GM12892 (cell line): ENCODE data around the gene SPRYD3.

ENCODE experiments used
- DNase-seq: peaks from one replicate; pipeline ENCODE4 v3.0.0; 2011; ENCODE audit not compliant: insufficient read length
- FAIRE-seq: peaks from 2 replicates; lab custom pipeline; 2011; peaks lifted over from hg19 to GRCh38; lab: Jason Lieb, UNC
- POLR2A ChIP-seq: IDR thresholded peaks from 2 replicates; pipeline ENCODE4 v1.6.1; 2011; ENCODE audit warnings: low read depth, low read length, control low read depth
- POLR2AphosphoS5 ChIP-seq: IDR thresholded peaks from 2 replicates; pipeline ENCODE4 v1.6.1; 2011; ENCODE audit warnings: low read depth, low read length, control low read depth
- TAF1 ChIP-seq: IDR thresholded peaks from 2 replicates; pipeline ENCODE4 v1.6.1; 2011; ENCODE audit warnings: low read depth, mild to moderate bottlenecking, control low read depth, low read length, borderline replicate concordance

SPRYD3 gene

GRCh38 chr12:53057816-53058500 lies 21.2 kb downstream of the SPRYD3 start:
- FAIRE-seq = no peak
- TF ChIP-seq TAF1 = no peak
- DNase-seq = no peak

- no peak for TF ChIP-seq TAF1
- TF ChIP-seq POLR2A = no peak
- TF ChIP-seq POLR2AphosphoS5 = no peak
- no peak for DNase-seq
- FAIRE-seq = no peak
These were observed 22.3 kb downstream of the SPRYD3 start for GRCh38 chr12:53056901-53057300.

GRCh38 chr12:53056296-53056695 lies 22.9 kb downstream of the SPRYD3 start:
- FAIRE-seq (no peak), DNase-seq (no peak)
- TF ChIP-seq POLR2AphosphoS5 (no peak), TAF1 (no peak), POLR2A (no peak)

- TF ChIP-seq POLR2A (no peak), TAF1 (no peak), POLR2AphosphoS5 (no peak)
- DNase-seq (no peak), FAIRE-seq (no peak)
These were observed 23.5 kb downstream of the SPRYD3 start for GRCh38 chr12:53055471-53056266.

GRCh38 chr12:53054112-53054878 lies 24.9 kb downstream of the SPRYD3 start:
- FAIRE-seq (peak; percentile 98), DNase-seq (peak; percentile 93)

GRCh38 chr12:53053218-53054111 lies 25.7 kb downstream of the SPRYD3 start:
- TF ChIP-seq POLR2AphosphoS5 (no peak), POLR2A (no peak), TAF1 (no peak)
- DNase-seq = peak; percentile 25

More at GRCh38 chr12:53054112-53054878, 24.9 kb downstream of the SPRYD3 start:
- TF ChIP-seq POLR2AphosphoS5 = no peak
- peak; percentile 32; the same call in 1 of the 2 replicates for TF ChIP-seq POLR2A

GRCh38 chr12:53052419-53053217 lies 26.6 kb downstream of the SPRYD3 start:
- DNase-seq (no peak), FAIRE-seq (no peak)
- TF ChIP-seq TAF1 = no peak
- TF ChIP-seq POLR2A = no peak
- TF ChIP-seq POLR2AphosphoS5 = no peak

More at GRCh38 chr12:53053218-53054111, 25.7 kb downstream of the SPRYD3 start:
- peak; percentile 56 for FAIRE-seq

- FAIRE-seq (no peak), DNase-seq (no peak)
- no peak for TF ChIP-seq POLR2AphosphoS5
- TF ChIP-seq POLR2A = no peak
- TF ChIP-seq TAF1 = no peak
These were observed 27.2 kb downstream of the SPRYD3 start for GRCh38 chr12:53051881-53052412.

GRCh38 chr12:53051058-53051880 lies 27.9 kb downstream of the SPRYD3 start:
- FAIRE-seq (no peak), DNase-seq (peak; percentile 8)
- TF ChIP-seq TAF1 (no peak), POLR2AphosphoS5 (no peak), POLR2A (no peak)
